Measurements from ENCODE around the gene FHOD3.

FHOD3 gene

DNA sequence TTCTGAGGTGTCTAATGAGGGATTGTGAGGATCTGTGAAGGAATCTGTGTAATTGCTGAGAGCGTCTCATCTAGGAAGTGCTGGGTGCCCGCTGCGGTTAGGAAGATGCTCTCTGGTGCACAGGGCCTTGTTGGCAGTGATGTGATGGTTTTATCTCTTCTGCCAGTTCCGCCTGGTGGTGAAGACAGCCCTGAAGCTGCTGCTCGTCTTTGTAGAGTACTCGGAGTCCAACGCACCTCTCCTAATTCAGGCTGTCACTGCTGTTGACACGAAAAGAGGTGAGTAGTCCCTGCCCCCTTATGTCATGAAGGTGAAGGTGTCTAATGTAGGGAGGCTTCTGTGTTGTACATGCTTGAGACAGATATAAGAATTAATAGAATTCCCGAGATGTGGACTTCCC lies 297.1 kb downstream of the FHOD3 start:
- no peaks in the 10 kb centered on the region for H3K36me3 ChIP-seq (ENCODE audit: control insufficient read depth in 2 of 2, insufficient read depth in 1 of 2, low read length in 2 of 2)
- H3K27ac ChIP-seq (ENCODE audit: extremely low read depth, low read depth, low read length) = no peak overlapping the region
- H3K4me1 ChIP-seq (ENCODE audit: control insufficient read depth, insufficient read depth, low read length) = no peaks in the 10 kb centered on the region
- no peaks in the 10 kb centered on the region for H3K9me3 ChIP-seq (ENCODE audit: control insufficient read depth, insufficient read depth, low read depth, low read length)
- TF ChIP-seq, protein P1, sequence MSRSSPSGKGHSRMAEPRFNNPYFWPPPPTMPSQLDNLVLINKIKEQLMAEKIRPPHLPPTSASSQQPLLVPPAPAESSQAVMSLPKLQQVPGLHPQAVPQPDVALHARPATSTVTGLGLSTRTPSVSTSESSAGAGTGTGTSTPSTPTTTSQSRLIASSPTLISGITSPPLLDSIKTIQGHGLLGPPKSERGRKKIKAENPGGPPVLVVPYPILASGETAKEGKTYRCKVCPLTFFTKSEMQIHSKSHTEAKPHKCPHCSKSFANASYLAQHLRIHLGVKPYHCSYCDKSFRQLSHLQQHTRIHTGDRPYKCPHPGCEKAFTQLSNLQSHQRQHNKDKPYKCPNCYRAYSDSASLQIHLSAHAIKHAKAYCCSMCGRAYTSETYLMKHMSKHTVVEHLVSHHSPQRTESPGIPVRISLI (tag by site-specific recombination; IDR thresholded peaks at IDR 0.05) = no peak
- no peak for TF ChIP-seq ZNF843 (tag by site-specific recombination; IDR thresholded peaks at IDR 0.05)
- TF ChIP-seq, protein P2, sequence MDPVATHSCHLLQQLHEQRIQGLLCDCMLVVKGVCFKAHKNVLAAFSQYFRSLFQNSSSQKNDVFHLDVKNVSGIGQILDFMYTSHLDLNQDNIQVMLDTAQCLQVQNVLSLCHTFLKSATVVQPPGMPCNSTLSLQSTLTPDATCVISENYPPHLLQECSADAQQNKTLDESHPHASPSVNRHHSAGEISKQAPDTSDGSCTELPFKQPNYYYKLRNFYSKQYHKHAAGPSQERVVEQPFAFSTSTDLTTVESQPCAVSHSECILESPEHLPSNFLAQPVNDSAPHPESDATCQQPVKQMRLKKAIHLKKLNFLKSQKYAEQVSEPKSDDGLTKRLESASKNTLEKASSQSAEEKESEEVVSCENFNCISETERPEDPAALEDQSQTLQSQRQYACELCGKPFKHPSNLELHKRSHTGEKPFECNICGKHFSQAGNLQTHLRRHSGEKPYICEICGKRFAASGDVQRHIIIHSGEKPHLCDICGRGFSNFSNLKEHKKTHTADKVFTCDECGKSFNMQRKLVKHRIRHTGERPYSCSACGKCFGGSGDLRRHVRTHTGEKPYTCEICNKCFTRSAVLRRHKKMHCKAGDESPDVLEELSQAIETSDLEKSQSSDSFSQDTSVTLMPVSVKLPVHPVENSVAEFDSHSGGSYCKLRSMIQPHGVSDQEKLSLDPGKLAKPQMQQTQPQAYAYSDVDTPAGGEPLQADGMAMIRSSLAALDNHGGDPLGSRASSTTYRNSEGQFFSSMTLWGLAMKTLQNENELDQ (tag by site-specific recombination; IDR thresholded peaks at IDR 0.05; ENCODE audit: low read depth) = no peak
- no peak for TF ChIP-seq SP7 (tag by site-specific recombination; IDR thresholded peaks at IDR 0.05)
- no peak for TF ChIP-seq ZNF791 (tag by site-specific recombination; IDR thresholded peaks at IDR 0.05)
- CTCF ChIA-PET = interaction anchor here (0.6 kb wide), 1 partner anchor 8 kb away, joined by 3 read pairs; no protein-coding TSS in a partner anchor
- no peak overlapping the region for H3K4me3 ChIP-seq (ENCODE audit: low read depth, low read length)
- POLR2A ChIA-PET = no interaction called here

DNA sequence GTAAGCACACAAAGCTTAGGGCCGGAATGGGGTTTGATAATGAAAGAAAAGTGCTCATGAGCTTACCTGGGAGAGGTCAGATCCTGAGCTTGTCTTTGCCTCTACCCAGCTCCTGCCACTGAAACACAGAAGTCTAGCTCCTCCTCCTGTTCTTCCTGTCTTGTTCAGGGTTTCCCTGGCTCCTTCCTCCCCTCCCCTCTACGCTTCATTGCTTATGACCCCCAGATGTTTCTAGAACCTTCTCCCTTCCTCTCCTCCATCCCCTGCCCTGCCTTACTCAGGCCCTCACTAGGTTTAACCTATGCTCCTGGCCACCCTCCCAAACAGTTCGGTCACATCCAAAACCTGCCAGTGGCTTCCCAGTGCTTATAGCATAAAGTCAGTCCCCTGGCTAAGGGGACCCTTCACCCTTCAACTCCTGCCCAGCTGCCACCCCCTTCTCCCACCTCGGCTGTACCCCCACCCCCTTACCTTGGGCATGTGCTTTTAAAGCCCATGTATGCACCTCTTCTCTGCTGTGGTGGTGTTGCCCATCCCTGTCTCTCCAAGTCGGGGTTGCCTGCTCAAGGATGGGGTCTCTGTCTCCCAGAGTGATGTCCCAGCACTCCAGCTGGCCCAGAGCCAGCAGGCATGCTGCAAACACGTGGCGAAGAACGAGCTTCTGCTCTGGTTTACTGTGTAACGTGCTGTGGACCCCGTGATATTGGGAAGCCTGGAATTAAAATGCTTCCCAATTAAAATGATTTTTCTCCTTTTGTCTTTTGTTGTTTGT lies 297.7 kb downstream of the FHOD3 start:
- TF ChIP-seq, protein P3, sequence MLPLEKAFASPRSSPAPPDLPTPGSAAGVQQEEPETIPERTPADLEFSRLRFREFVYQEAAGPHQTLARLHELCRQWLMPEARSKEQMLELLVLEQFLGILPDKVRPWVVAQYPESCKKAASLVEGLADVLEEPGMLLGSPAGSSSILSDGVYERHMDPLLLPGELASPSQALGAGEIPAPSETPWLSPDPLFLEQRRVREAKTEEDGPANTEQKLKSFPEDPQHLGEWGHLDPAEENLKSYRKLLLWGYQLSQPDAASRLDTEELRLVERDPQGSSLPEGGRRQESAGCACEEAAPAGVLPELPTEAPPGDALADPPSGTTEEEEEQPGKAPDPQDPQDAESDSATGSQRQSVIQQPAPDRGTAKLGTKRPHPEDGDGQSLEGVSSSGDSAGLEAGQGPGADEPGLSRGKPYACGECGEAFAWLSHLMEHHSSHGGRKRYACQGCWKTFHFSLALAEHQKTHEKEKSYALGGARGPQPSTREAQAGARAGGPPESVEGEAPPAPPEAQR (tag by site-specific recombination; IDR thresholded peaks at IDR 0.05) = no peak
- TF ChIP-seq ZNF311 (tag by site-specific recombination; IDR thresholded peaks at IDR 0.05; ENCODE audit: borderline replicate concordance) (no peak), ZNF335 (tag by site-specific recombination; conservative IDR thresholded peaks at IDR 0.05) (no peak), MEIS1 (CRISPR knock-in tag; IDR thresholded peaks at IDR 0.05; ENCODE audit: borderline replicate concordance) (no peak), ZNF704 (tag by site-specific recombination; IDR thresholded peaks at IDR 0.05) (no peak), ZNF37A (tag by site-specific recombination; IDR thresholded peaks at IDR 0.05) (no peak), ZNF211 (tag by site-specific recombination; IDR thresholded peaks at IDR 0.05; ENCODE audit: low read depth) (no peak), ZNF677 (tag by site-specific recombination; IDR thresholded peaks at IDR 0.05) (no peak), ZNF24 (tag by site-specific recombination; IDR thresholded peaks at IDR 0.05) (no peak), ZBTB1 (tag by site-specific recombination; IDR thresholded peaks at IDR 0.05) (no peak), HOXA7 (CRISPR knock-in tag; IDR thresholded peaks at IDR 0.05; ENCODE audit: borderline replicate concordance) (no peak), ZNF354C (tag by site-specific recombination; IDR thresholded peaks at IDR 0.05; ENCODE audit: borderline replicate concordance, low read depth) (no peak), HIC1 (tag by site-specific recombination; IDR thresholded peaks at IDR 0.05) (no peak), ZNF791 (tag by site-specific recombination; IDR thresholded peaks at IDR 0.05) (no peak), ZNF48 (tag by site-specific recombination; IDR thresholded peaks at IDR 0.05) (no peak), ZNF707 (tag by site-specific recombination; IDR thresholded peaks at IDR 0.05) (no peak), TRIM28 (IDR thresholded peaks at IDR 0.05; ENCODE audit: borderline replicate concordance, low read length) (no peak), ZNF10 (tag by site-specific recombination; IDR thresholded peaks at IDR 0.05) (no peak), HOXD13 (CRISPR knock-in tag; IDR thresholded peaks at IDR 0.05; ENCODE audit: borderline replicate concordance) (no peak)
- TF ChIP-seq, protein P4, sequence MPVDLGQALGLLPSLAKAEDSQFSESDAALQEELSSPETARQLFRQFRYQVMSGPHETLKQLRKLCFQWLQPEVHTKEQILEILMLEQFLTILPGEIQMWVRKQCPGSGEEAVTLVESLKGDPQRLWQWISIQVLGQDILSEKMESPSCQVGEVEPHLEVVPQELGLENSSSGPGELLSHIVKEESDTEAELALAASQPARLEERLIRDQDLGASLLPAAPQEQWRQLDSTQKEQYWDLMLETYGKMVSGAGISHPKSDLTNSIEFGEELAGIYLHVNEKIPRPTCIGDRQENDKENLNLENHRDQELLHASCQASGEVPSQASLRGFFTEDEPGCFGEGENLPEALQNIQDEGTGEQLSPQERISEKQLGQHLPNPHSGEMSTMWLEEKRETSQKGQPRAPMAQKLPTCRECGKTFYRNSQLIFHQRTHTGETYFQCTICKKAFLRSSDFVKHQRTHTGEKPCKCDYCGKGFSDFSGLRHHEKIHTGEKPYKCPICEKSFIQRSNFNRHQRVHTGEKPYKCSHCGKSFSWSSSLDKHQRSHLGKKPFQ (tag by site-specific recombination; IDR thresholded peaks at IDR 0.05) = no peak
- no peak overlapping the region for H3K4me3 ChIP-seq (ENCODE audit: low read depth, low read length)
- no peak overlapping the region for H3K27ac ChIP-seq (ENCODE audit: extremely low read depth, low read depth, low read length)
- POLR2A ChIA-PET = no interaction called here
- CTCF ChIA-PET = interaction anchor here (0.6 kb wide), 1 partner anchor 9 kb away, joined by 3 read pairs; no protein-coding TSS in a partner anchor
- no peaks in the 10 kb centered on the region for H3K36me3 ChIP-seq (ENCODE audit: control insufficient read depth in 2 of 2, insufficient read depth in 1 of 2, low read length in 2 of 2)
- no peaks in the 10 kb centered on the region for H3K9me3 ChIP-seq (ENCODE audit: control insufficient read depth, insufficient read depth, low read depth, low read length)
- no peaks in the 10 kb centered on the region for H3K4me1 ChIP-seq (ENCODE audit: control insufficient read depth, insufficient read depth, low read length)
